ENCODE results near the gene CREB5. TPM values are rescaled to one million over a fixed set of nuclear protein-coding genes. Genes with fewer than 3 reads are reported as not detected.

Gene CREB5
- total RNA-seq, 3 donors from 2014 or later, result 17.3 to 19.7 (median 18.0) TPM

- H3K4me1 ChIP-seq, result no peaks in the 10 kb centered on the region
- no peaks in the 10 kb centered on the region for H3K36me3 ChIP-seq
- H3K27ac ChIP-seq, result no peak overlapping the region
- no peak for TF ChIP-seq POLR2AphosphoS5 (IDR thresholded peaks at IDR 0.05)
- TF ChIP-seq POLR2A (IDR thresholded peaks at IDR 0.05), result no peak
- TF ChIP-seq CTCF (IDR thresholded peaks at IDR 0.05), result no peak
- intact Hi-C loops (cut with DNase I; ENCODE audit: low total_unique reads), result no loop called here
- no peaks in the 10 kb centered on the region for H3K27me3 ChIP-seq
- DNase-seq (ENCODE audit: low spot score in 2 of 2), result no peak
- H3K9me3 ChIP-seq, result no peaks in the 10 kb centered on the region
- H3K4me3 ChIP-seq, result no peak overlapping the region
Observed at GRCh38 chr7:28767356-28767755, 355.0 kb downstream of the CREB5 start.

DNA sequence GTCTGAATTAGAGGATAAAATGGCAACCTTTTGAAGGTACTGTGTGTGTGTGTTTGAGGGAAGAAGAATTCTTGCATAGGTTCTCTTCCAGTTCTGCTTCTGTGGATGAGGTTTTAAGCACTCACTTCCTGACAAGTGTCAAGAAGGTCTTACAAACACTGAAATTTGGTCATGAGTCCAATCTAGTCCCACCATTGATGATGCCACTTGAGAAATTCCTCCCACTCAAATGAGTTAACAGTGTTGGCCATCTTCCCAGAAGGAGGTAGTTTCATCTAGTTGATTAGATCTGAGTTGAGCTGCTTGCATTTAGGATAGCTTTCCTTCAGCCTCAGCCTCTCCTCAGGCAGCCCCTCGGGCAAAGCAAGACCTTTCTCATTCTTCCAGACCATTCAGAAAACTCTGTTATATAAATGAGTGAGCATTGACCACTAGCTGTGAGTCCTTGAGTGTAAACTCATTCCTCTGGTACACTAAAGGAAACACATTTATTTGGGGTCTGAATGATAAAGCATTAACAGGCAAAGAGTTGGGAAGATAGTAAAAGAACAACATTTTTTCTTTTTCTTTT, 356.3 kb downstream of the CREB5 start:
- H3K4me3 ChIP-seq, result no peak overlapping the region
- TF ChIP-seq CTCF (IDR thresholded peaks at IDR 0.05) (no peak), POLR2A (IDR thresholded peaks at IDR 0.05) (no peak), POLR2AphosphoS5 (IDR thresholded peaks at IDR 0.05) (no peak)
- H3K27me3 ChIP-seq, result no peaks in the 10 kb centered on the region
- no peaks in the 10 kb centered on the region for H3K36me3 ChIP-seq
- no peak overlapping the region for H3K27ac ChIP-seq
- no peaks in the 10 kb centered on the region for H3K4me1 ChIP-seq
- DNase-seq (ENCODE audit: low spot score in 2 of 2), result no peak
- intact Hi-C loops (cut with DNase I; ENCODE audit: low total_unique reads), result no loop called here
- H3K9me3 ChIP-seq, result no peaks in the 10 kb centered on the region

GRCh38 chr7:28771906-28772622, 359.7 kb downstream of the CREB5 start:
- Histone ChIP-seq H3K36me3 (no peaks in the 10 kb centered on the region), H3K9me3 (no peaks in the 10 kb centered on the region), H3K4me3 (no peak overlapping the region), H3K27ac (no peak overlapping the region), H3K4me1 (no peaks in the 10 kb centered on the region), H3K27me3 (no peaks in the 10 kb centered on the region)
- no peak for TF ChIP-seq POLR2AphosphoS5 (IDR thresholded peaks at IDR 0.05)
- no peak for TF ChIP-seq CTCF (IDR thresholded peaks at IDR 0.05)
- TF ChIP-seq POLR2A (IDR thresholded peaks at IDR 0.05), result no peak
- no peak for DNase-seq (ENCODE audit: low spot score in 2 of 2)
- intact Hi-C loops (cut with DNase I; ENCODE audit: low total_unique reads), result no loop called here

GRCh38 chr7:28773423-28774145, 361.3 kb downstream of the CREB5 start:
- intact Hi-C loops (cut with DNase I; ENCODE audit: low total_unique reads), result no loop called here
- H3K27ac ChIP-seq, result no peak overlapping the region
- H3K9me3 ChIP-seq, result no peaks in the 10 kb centered on the region
- H3K4me3 ChIP-seq, result no peak overlapping the region
- TF ChIP-seq POLR2AphosphoS5 (IDR thresholded peaks at IDR 0.05), result no peak
- TF ChIP-seq CTCF (IDR thresholded peaks at IDR 0.05), result no peak
- TF ChIP-seq POLR2A (IDR thresholded peaks at IDR 0.05), result no peak
- no peaks in the 10 kb centered on the region for H3K36me3 ChIP-seq
- no peaks in the 10 kb centered on the region for H3K4me1 ChIP-seq
- H3K27me3 ChIP-seq, result no peaks in the 10 kb centered on the region
- no peak for DNase-seq (ENCODE audit: low spot score in 2 of 2)

Measured in breast epithelium (tissue), 4 donors.